ENCODE measurements around the gene GALNT11.

DNA sequence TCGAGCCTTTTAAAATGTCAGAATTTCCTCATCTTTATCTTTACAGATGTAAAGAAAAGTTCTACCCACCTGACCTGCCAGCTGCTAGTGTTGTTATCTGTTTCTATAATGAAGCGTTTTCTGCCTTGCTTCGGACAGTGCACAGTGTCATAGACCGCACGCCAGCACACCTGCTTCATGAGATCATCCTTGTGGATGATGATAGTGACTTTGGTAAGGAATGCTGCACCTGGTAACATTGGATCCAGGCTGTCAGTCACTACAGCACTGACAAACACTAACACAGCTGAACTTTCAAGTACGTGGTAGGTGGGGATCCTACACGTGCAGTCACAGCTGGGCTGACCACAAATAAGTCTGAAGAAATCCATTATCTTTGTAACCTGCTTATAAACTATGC, 77.6 kb downstream of the GALNT11 start:
- TF ChIP-seq, protein P1, sequence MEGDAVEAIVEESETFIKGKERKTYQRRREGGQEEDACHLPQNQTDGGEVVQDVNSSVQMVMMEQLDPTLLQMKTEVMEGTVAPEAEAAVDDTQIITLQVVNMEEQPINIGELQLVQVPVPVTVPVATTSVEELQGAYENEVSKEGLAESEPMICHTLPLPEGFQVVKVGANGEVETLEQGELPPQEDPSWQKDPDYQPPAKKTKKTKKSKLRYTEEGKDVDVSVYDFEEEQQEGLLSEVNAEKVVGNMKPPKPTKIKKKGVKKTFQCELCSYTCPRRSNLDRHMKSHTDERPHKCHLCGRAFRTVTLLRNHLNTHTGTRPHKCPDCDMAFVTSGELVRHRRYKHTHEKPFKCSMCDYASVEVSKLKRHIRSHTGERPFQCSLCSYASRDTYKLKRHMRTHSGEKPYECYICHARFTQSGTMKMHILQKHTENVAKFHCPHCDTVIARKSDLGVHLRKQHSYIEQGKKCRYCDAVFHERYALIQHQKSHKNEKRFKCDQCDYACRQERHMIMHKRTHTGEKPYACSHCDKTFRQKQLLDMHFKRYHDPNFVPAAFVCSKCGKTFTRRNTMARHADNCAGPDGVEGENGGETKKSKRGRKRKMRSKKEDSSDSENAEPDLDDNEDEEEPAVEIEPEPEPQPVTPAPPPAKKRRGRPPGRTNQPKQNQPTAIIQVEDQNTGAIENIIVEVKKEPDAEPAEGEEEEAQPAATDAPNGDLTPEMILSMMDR (IDR thresholded peaks at IDR 0.05), result no peak
- TF ChIP-seq POLR2AphosphoS5 (IDR thresholded peaks at IDR 0.05), result no peak
- no peak for TF ChIP-seq POLR2A (IDR thresholded peaks at IDR 0.05)
- TF ChIP-seq EP300 (IDR thresholded peaks at IDR 0.05), result no peak
